ENCODE results near the gene EHD1. TPM values are rescaled to one million over a fixed set of nuclear protein-coding genes. Genes with fewer than 3 reads are reported as not detected.

EHD1 gene
- total RNA-seq, 1 experiment from 2014 or later, result 340 TPM

- CTCF ChIA-PET, result interaction anchor here (0.5 to 1.5 kb wide), 5 partner anchors 9 to 31 kb away, joined by 4 to 10 read pairs (median 6); no protein-coding TSS in a partner anchor
- DNase-seq, result peak; percentile 40
- peak; percentile 2 for ATAC-seq
- Histone ChIP-seq H3K36me3 (ENCODE audit: low read depth, low read length) (peaks cover 17% of the 10 kb centered on the region), H2AFZ (ENCODE audit: low read length) (no peak overlapping the region), H3K9ac (ENCODE audit: low read length) (peak overlapping the region; percentile 89), H3K4me3 (ENCODE audit: low read length) (peak overlapping the region; percentile 78), H4K20me1 (ENCODE audit: low read length) (peaks cover 41% of the 10 kb centered on the region), H3K9me3 (ENCODE audit: low read length) (no peaks in the 10 kb centered on the region), H3F3A (ENCODE audit: low read length, unreplicated experiment) (no peaks in the 10 kb centered on the region), H3K9me2 (replicated peaks; ENCODE audit: low read length) (no peaks in the 10 kb centered on the region), H3K27me3 (ENCODE audit: low read length) (no peaks in the 10 kb centered on the region), H3K4me2 (ENCODE audit: low read length) (peak overlapping the region; percentile 87), H3K27ac (ENCODE audit: low read length) (peak overlapping the region; percentile 29), H3K79me2 (ENCODE audit: low read length) (peaks cover 65% of the 10 kb centered on the region), H3K4me1 (ENCODE audit: insufficient read depth, low read length) (peaks cover 36% of the 10 kb centered on the region)
- no TSS peak for BruUV-seq (replicated peaks)
- TF ChIP-seq CTCF (conservative IDR thresholded peaks at IDR 0.05; ENCODE audit: low read depth, low read length) (no peak), EZH2phosphoT487 (IDR thresholded peaks at IDR 0.05; ENCODE audit: borderline replicate concordance, low read length) (no peak), EZH2 (IDR thresholded peaks at IDR 0.05; ENCODE audit: low read length, unreplicated experiment) (no peak)
- intact Hi-C loops (cut with micrococcal nuclease), result loop anchor here (1.0 to 2.0 kb wide), 3 partner anchors 8 to 31 kb away; no protein-coding TSS in a partner anchor
- POLR2A ChIA-PET (ENCODE audit: unreplicated experiment), result interaction anchor here (0.7 to 1.3 kb wide), 7 partner anchors 8 to 104 kb away, joined by 4 to 7 read pairs (median 5); partner anchors contain the start of gene SF1
These were observed 815 bp downstream of the EHD1 start for GRCh38 chr11:64877390-64878222.

- peaks cover 72% of the 10 kb centered on the region for H3K79me2 ChIP-seq (ENCODE audit: low read length)
- POLR2A ChIA-PET (ENCODE audit: unreplicated experiment), result interaction anchor here (0.7 to 1.0 kb wide), 5 partner anchors 8 to 103 kb away, joined by 3 to 5 read pairs (median 5); partner anchors contain the start of gene SF1
- H3K27ac ChIP-seq (ENCODE audit: low read length), result peak overlapping the region; percentile 29
- peak; percentile 27 for ATAC-seq
- H3K9me2 ChIP-seq (replicated peaks; ENCODE audit: low read length), result no peaks in the 10 kb centered on the region
- no peak for TF ChIP-seq CTCF (conservative IDR thresholded peaks at IDR 0.05; ENCODE audit: low read depth, low read length)
- TF ChIP-seq EZH2phosphoT487 (IDR thresholded peaks at IDR 0.05; ENCODE audit: borderline replicate concordance, low read length), result no peak
- no peak for TF ChIP-seq EZH2 (IDR thresholded peaks at IDR 0.05; ENCODE audit: low read length, unreplicated experiment)
- peak overlapping the region; percentile 89 for H3K9ac ChIP-seq (ENCODE audit: low read length)
- peak; percentile 76 for DNase-seq
- no peak overlapping the region for H2AFZ ChIP-seq (ENCODE audit: low read length)
- H3K27me3 ChIP-seq (ENCODE audit: low read length), result no peaks in the 10 kb centered on the region
- peak overlapping the region; percentile 87 for H3K4me2 ChIP-seq (ENCODE audit: low read length)
- CTCF ChIA-PET, result interaction anchor here (0.5 to 1.5 kb wide), 6 partner anchors 8 to 30 kb away, joined by 3 to 10 read pairs (median 6); no protein-coding TSS in a partner anchor
- H3K9me3 ChIP-seq (ENCODE audit: low read length), result no peaks in the 10 kb centered on the region
- no peaks in the 10 kb centered on the region for H3F3A ChIP-seq (ENCODE audit: low read length, unreplicated experiment)
- BruUV-seq (replicated peaks), result no TSS peak
- peak overlapping the region; percentile 78 for H3K4me3 ChIP-seq (ENCODE audit: low read length)
- H4K20me1 ChIP-seq (ENCODE audit: low read length), result peaks cover 41% of the 10 kb centered on the region
- intact Hi-C loops (cut with micrococcal nuclease), result no loop called here
- H3K36me3 ChIP-seq (ENCODE audit: low read depth, low read length), result peaks cover 23% of the 10 kb centered on the region
- H3K4me1 ChIP-seq (ENCODE audit: insufficient read depth, low read length), result peaks cover 39% of the 10 kb centered on the region
These were observed 1.5 kb downstream of the EHD1 start for GRCh38 chr11:64876835-64877341.
